Measurements from ENCODE around the gene WTIP. TPM values are rescaled to one million over a fixed set of nuclear protein-coding genes. Genes with fewer than 3 reads are reported as not detected.

WTIP gene
- total RNA-seq, 2 donors from 2014 or later, result 3.0 to 8.3 TPM

DNA sequence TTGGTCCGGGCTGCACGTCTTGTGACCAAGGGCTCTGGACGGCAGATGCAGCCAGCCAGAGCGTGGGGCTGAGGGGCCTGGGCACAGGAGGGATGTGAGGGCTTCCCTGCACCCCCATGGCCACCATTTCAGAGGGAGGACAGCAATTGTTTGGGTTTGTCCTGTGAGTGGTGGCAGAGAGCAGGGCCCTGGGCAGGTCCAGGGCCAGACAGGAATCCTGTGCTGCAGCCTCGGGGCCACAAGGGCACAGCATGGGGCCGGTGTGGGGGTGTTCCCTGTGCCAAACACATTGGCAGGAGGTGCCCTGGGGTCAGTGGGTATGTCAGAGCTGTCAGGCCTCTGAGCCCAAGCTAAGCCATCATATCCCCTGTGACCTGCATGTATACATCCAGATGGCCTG is 32.2 kb downstream of the WTIP start:
- Histone ChIP-seq H3K9me3 (peaks cover 0 to 11% (median 0%) of the 10 kb centered on the region in 3 donors), H3K27me3 (no peaks in the 10 kb centered on the region), H3K4me1 (no peaks in the 10 kb centered on the region), H3K36me3 (replicated peaks in 1 of 2; ENCODE audit: insufficient read depth in 1 of 2, low read depth in 2 of 2) (no peaks in the 10 kb centered on the region), H3K4me3 (no peak overlapping the region), H3K27ac (no peak overlapping the region)
- ATAC-seq (no peak), DNase-seq (no peak)
- intact Hi-C loops (cut with DNase I), result no loop called here
- TF ChIP-seq POLR2A (IDR thresholded peaks at IDR 0.05), result no peak
- no peak for TF ChIP-seq CTCF (IDR thresholded peaks at IDR 0.05)
- WGBS, 2 donors, result 60 to 76% methylated on average over 1 to 6 of the region's 6 CpGs

GRCh38 chr19:34519602-34520001 is 38.0 kb downstream of the WTIP start:
- no peaks in the 10 kb centered on the region for H3K4me1 ChIP-seq
- no peak overlapping the region for H3K27ac ChIP-seq
- H3K27me3 ChIP-seq, result no peaks in the 10 kb centered on the region
- H3K36me3 ChIP-seq (replicated peaks in 1 of 2; ENCODE audit: insufficient read depth in 1 of 2, low read depth in 2 of 2), result no peaks in the 10 kb centered on the region
- H3K4me3 ChIP-seq, result no peak overlapping the region
- intact Hi-C loops (cut with DNase I), result no loop called here
- no peaks in the 10 kb centered on the region for H3K9me3 ChIP-seq
- no peak for ATAC-seq
- TF ChIP-seq CTCF (IDR thresholded peaks at IDR 0.05), result no peak
- no peak for TF ChIP-seq POLR2A (IDR thresholded peaks at IDR 0.05)
- 41 to 43% methylated on average over 2 of the region's 2 CpGs for WGBS, 2 donors
- DNase-seq, result no peak

DNA sequence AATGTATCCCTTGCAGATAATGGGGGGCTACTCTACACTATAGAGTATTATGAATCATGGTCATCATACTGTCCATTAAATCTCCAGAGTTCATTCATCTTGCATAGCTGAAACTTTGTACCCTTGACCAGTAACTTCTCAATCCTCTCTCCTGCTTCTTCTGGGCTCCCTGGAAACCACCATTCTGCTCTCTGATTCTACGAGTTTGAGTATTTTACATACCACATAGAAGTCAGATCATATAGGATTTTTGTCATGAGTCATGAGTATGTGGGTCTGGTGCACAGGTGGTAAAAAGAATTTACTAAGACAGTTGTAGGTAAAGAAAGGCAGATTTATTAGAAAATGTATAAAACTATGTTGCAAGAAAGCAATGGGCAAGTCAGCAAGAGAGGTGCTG is 41.9 kb downstream of the WTIP start:
- H3K4me3 ChIP-seq, result no peak overlapping the region
- no peak overlapping the region for H3K27ac ChIP-seq
- 25 to 54% methylated on average over 1 of the region's 1 CpG for WGBS, 2 donors
- H3K9me3 ChIP-seq, result no peaks in the 10 kb centered on the region
- no peaks in the 10 kb centered on the region for H3K27me3 ChIP-seq
- DNase-seq (no peak), ATAC-seq (no peak)
- TF ChIP-seq POLR2A (IDR thresholded peaks at IDR 0.05) (no peak), CTCF (IDR thresholded peaks at IDR 0.05) (no peak)
- intact Hi-C loops (cut with DNase I), result no loop called here
- no peaks in the 10 kb centered on the region for H3K4me1 ChIP-seq
- no peaks in the 10 kb centered on the region for H3K36me3 ChIP-seq (replicated peaks in 1 of 2; ENCODE audit: insufficient read depth in 1 of 2, low read depth in 2 of 2)

DNA sequence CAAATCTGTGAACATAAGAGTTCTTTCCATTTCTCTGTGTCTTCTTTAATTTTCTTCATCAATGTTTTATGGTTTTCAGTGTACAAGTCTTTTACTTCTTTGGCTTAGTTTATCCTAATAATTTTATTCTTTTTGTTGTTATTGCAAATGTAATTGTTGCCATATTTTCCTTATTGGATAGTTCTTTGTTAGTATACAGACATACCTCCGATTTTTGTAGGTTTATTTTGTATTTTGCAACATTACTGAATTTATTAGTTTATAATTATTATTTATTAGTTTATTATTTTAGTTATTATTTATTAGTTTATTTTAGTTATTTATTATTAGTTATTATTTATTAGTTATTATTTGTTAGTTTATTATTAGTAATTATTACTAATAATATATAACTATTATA is 43.4 kb downstream of the WTIP start:
- TF ChIP-seq POLR2A (IDR thresholded peaks at IDR 0.05) (no peak), CTCF (IDR thresholded peaks at IDR 0.05) (no peak)
- 67 to 69% methylated on average over 1 of the region's 1 CpG for WGBS, 2 donors

GRCh38 chr19:34534206-34534605 is 52.6 kb downstream of the WTIP start:
- no peaks in the 10 kb centered on the region for H3K9me3 ChIP-seq
- H3K27ac ChIP-seq, result no peak overlapping the region
- intact Hi-C loops (cut with DNase I), result no loop called here
- ATAC-seq (no peak), DNase-seq (no peak)
- H3K4me1 ChIP-seq, result peaks cover 6% of the 10 kb centered on the region
- no peak overlapping the region for H3K4me3 ChIP-seq
- H3K36me3 ChIP-seq (replicated peaks in 1 of 2; ENCODE audit: insufficient read depth in 1 of 2, low read depth in 2 of 2), result no peaks in the 10 kb centered on the region
- H3K27me3 ChIP-seq, result no peaks in the 10 kb centered on the region
- TF ChIP-seq POLR2A (IDR thresholded peaks at IDR 0.05), result no peak
- TF ChIP-seq CTCF (IDR thresholded peaks at IDR 0.05), result no peak

More for the DNA sequence above, 43.4 kb downstream of the WTIP start:
- no peaks in the 10 kb centered on the region for H3K9me3 ChIP-seq
- H3K4me1 ChIP-seq, result no peaks in the 10 kb centered on the region
- DNase-seq (no peak), ATAC-seq (no peak)
- H3K36me3 ChIP-seq (replicated peaks in 1 of 2; ENCODE audit: insufficient read depth in 1 of 2, low read depth in 2 of 2), result no peaks in the 10 kb centered on the region
- no peak overlapping the region for H3K4me3 ChIP-seq
- no peaks in the 10 kb centered on the region for H3K27me3 ChIP-seq
- intact Hi-C loops (cut with DNase I), result no loop called here
- H3K27ac ChIP-seq, result no peak overlapping the region

All from body of pancreas (tissue), 4 donors.